PC-3 (cell line): ENCODE results near the gene SAMD14.

ENCODE experiments used
- EZH2 ChIP-seq: fragments of 300-600 bp; sonication (generic); IDR thresholded peaks from one replicate; pipeline ENCODE4 v1.6.1; 2017; ENCODE audit warnings: antibody characterized with exemption, mild to moderate bottlenecking, low read length; ENCODE audit not compliant: unreplicated experiment
- EZH2phosphoT487 ChIP-seq: fragments of 300-600 bp; sonication (generic); IDR thresholded peaks from 2 replicates; pipeline ENCODE4 v1.6.1; 2018; ENCODE audit warnings: mild to moderate bottlenecking, antibody characterized with exemption, low read length, borderline replicate concordance
- TF ChIP-seq, protein P1 (sequence below): fragments of 300-600 bp; sonication (generic); conservative IDR thresholded peaks from 2 replicates; pipeline ENCODE4 v1.5.1; 2017; ENCODE audit warnings: antibody characterized with exemption, low read depth, mild to moderate bottlenecking, low read length

DNA sequence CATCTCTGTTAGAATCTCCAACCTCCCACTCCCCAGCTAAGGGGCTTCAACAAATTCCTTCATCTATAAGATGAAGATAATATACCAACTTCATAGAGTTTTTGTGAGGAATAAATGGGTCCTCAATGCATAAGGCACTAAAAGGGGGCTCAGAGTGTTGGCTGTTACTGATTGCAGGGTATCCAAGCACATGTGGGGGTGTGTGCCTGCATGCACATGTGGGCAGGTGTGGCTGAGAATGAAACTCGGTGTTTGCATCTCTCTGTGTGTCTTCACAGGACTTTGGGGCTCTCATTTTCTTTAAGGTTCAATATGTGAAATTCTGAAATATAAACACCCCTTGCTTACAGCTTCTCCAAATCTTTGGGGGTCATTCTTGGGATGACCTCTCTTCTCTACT is 24.6 kb upstream of the SAMD14 start:
- TF ChIP-seq, protein P1, sequence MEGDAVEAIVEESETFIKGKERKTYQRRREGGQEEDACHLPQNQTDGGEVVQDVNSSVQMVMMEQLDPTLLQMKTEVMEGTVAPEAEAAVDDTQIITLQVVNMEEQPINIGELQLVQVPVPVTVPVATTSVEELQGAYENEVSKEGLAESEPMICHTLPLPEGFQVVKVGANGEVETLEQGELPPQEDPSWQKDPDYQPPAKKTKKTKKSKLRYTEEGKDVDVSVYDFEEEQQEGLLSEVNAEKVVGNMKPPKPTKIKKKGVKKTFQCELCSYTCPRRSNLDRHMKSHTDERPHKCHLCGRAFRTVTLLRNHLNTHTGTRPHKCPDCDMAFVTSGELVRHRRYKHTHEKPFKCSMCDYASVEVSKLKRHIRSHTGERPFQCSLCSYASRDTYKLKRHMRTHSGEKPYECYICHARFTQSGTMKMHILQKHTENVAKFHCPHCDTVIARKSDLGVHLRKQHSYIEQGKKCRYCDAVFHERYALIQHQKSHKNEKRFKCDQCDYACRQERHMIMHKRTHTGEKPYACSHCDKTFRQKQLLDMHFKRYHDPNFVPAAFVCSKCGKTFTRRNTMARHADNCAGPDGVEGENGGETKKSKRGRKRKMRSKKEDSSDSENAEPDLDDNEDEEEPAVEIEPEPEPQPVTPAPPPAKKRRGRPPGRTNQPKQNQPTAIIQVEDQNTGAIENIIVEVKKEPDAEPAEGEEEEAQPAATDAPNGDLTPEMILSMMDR: no peak
- TF ChIP-seq EZH2 (no peak), EZH2phosphoT487 (no peak)
